Measurements from ENCODE around the gene ITGA5. TPM values are rescaled to one million over a fixed set of nuclear protein-coding genes. Genes with fewer than 3 reads are reported as not detected.

Gene ITGA5
- total and polyA plus RNA-seq, 2 of the 13 experiments (the other 11 are each of a cell fraction or from before 2014, with no cell fraction given): 0.20 to 0.40 TPM

DNA sequence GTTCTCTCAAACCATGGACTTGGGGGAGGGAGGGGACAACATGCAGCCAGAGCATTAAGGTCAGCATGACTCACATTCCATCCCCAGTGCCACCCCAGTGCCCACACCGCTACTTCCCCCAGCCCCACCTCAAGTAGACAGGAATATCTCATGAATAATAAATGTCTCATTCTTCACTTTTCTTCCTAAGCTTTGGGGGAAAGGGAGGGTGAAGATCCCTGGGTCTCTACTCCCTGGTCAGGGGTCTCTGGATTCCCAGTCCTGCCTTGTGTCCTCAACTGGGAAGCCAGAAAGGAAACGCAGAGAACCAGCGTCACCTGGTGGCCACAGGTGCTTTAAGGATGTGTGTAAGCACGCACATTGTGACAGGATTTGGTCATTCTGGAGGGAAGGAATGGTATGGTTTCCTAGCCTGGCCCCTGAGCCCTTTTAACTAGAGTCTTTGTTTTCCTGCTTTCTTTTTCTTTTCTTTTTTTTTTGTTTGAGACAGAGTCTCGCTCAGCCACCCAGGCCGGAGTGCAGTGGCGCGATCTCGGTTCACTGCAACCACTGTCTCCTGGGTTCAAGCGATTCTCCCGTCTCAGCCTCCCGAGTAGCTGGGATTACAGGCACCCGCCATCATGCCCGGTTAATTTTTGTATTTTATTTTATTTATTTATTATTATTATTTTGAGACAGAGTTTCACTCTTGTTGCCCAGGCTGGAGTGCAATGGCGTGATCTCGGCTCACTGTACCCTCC, 58.2 kb downstream of the ITGA5 start (continued):
- TF ChIP-seq, protein P1, sequence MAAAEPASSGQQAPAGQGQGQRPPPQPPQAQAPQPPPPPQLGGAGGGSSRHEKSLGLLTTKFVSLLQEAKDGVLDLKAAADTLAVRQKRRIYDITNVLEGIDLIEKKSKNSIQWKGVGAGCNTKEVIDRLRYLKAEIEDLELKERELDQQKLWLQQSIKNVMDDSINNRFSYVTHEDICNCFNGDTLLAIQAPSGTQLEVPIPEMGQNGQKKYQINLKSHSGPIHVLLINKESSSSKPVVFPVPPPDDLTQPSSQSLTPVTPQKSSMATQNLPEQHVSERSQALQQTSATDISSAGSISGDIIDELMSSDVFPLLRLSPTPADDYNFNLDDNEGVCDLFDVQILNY (CRISPR knock-in tag; conservative IDR thresholded peaks at IDR 0.05): no peak
- TF ChIP-seq XBP1 (CRISPR knock-in tag; IDR thresholded peaks at IDR 0.05): no peak
- TF ChIP-seq, protein P2, sequence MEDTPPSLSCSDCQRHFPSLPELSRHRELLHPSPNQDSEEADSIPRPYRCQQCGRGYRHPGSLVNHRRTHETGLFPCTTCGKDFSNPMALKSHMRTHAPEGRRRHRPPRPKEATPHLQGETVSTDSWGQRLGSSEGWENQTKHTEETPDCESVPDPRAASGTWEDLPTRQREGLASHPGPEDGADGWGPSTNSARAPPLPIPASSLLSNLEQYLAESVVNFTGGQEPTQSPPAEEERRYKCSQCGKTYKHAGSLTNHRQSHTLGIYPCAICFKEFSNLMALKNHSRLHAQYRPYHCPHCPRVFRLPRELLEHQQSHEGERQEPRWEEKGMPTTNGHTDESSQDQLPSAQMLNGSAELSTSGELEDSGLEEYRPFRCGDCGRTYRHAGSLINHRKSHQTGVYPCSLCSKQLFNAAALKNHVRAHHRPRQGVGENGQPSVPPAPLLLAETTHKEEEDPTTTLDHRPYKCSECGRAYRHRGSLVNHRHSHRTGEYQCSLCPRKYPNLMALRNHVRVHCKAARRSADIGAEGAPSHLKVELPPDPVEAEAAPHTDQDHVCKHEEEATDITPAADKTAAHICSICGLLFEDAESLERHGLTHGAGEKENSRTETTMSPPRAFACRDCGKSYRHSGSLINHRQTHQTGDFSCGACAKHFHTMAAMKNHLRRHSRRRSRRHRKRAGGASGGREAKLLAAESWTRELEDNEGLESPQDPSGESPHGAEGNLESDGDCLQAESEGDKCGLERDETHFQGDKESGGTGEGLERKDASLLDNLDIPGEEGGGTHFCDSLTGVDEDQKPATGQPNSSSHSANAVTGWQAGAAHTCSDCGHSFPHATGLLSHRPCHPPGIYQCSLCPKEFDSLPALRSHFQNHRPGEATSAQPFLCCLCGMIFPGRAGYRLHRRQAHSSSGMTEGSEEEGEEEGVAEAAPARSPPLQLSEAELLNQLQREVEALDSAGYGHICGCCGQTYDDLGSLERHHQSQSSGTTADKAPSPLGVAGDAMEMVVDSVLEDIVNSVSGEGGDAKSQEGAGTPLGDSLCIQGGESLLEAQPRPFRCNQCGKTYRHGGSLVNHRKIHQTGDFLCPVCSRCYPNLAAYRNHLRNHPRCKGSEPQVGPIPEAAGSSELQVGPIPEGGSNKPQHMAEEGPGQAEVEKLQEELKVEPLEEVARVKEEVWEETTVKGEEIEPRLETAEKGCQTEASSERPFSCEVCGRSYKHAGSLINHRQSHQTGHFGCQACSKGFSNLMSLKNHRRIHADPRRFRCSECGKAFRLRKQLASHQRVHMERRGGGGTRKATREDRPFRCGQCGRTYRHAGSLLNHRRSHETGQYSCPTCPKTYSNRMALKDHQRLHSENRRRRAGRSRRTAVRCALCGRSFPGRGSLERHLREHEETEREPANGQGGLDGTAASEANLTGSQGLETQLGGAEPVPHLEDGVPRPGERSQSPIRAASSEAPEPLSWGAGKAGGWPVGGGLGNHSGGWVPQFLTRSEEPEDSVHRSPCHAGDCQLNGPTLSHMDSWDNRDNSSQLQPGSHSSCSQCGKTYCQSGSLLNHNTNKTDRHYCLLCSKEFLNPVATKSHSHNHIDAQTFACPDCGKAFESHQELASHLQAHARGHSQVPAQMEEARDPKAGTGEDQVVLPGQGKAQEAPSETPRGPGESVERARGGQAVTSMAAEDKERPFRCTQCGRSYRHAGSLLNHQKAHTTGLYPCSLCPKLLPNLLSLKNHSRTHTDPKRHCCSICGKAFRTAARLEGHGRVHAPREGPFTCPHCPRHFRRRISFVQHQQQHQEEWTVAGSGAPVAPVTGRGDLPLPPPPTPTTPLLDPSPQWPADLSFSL (CRISPR knock-in tag; IDR thresholded peaks at IDR 0.05): no peak
- TF ChIP-seq SP5 (CRISPR knock-in tag; IDR thresholded peaks at IDR 0.05; ENCODE audit: borderline replicate concordance, low read depth): no peak
- TF ChIP-seq MLLT10 (CRISPR knock-in tag; IDR thresholded peaks at IDR 0.05): no peak
- TF ChIP-seq, protein P3, sequence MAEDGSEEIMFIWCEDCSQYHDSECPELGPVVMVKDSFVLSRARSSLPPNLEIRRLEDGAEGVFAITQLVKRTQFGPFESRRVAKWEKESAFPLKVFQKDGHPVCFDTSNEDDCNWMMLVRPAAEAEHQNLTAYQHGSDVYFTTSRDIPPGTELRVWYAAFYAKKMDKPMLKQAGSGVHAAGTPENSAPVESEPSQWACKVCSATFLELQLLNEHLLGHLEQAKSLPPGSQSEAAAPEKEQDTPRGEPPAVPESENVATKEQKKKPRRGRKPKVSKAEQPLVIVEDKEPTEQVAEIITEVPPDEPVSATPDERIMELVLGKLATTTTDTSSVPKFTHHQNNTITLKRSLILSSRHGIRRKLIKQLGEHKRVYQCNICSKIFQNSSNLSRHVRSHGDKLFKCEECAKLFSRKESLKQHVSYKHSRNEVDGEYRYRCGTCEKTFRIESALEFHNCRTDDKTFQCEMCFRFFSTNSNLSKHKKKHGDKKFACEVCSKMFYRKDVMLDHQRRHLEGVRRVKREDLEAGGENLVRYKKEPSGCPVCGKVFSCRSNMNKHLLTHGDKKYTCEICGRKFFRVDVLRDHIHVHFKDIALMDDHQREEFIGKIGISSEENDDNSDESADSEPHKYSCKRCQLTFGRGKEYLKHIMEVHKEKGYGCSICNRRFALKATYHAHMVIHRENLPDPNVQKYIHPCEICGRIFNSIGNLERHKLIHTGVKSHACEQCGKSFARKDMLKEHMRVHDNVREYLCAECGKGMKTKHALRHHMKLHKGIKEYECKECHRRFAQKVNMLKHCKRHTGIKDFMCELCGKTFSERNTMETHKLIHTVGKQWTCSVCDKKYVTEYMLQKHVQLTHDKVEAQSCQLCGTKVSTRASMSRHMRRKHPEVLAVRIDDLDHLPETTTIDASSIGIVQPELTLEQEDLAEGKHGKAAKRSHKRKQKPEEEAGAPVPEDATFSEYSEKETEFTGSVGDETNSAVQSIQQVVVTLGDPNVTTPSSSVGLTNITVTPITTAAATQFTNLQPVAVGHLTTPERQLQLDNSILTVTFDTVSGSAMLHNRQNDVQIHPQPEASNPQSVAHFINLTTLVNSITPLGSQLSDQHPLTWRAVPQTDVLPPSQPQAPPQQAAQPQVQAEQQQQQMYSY (CRISPR knock-in tag; IDR thresholded peaks at IDR 0.05): no peak
- TF ChIP-seq, protein P4, sequence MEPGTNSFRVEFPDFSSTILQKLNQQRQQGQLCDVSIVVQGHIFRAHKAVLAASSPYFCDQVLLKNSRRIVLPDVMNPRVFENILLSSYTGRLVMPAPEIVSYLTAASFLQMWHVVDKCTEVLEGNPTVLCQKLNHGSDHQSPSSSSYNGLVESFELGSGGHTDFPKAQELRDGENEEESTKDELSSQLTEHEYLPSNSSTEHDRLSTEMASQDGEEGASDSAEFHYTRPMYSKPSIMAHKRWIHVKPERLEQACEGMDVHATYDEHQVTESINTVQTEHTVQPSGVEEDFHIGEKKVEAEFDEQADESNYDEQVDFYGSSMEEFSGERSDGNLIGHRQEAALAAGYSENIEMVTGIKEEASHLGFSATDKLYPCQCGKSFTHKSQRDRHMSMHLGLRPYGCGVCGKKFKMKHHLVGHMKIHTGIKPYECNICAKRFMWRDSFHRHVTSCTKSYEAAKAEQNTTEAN (CRISPR knock-in tag; conservative IDR thresholded peaks at IDR 0.05): 0 out of 2 replicates have a peak, but pooled peaks have one; percentile 36
- no peak for TF ChIP-seq SMARCE1 (IDR thresholded peaks at IDR 0.05; ENCODE audit: borderline replicate concordance)
- TF ChIP-seq YEATS2 (CRISPR knock-in tag; IDR thresholded peaks at IDR 0.05; ENCODE audit: borderline replicate concordance): no peak
- peak; percentile 39; the same call in 1 of the 2 replicates for TF ChIP-seq SP4 (CRISPR knock-in tag; IDR thresholded peaks at IDR 0.05)
- TF ChIP-seq YEATS4 (CRISPR knock-in tag; IDR thresholded peaks at IDR 0.05; ENCODE audit: borderline replicate concordance): no peak
- TF ChIP-seq, protein P5, sequence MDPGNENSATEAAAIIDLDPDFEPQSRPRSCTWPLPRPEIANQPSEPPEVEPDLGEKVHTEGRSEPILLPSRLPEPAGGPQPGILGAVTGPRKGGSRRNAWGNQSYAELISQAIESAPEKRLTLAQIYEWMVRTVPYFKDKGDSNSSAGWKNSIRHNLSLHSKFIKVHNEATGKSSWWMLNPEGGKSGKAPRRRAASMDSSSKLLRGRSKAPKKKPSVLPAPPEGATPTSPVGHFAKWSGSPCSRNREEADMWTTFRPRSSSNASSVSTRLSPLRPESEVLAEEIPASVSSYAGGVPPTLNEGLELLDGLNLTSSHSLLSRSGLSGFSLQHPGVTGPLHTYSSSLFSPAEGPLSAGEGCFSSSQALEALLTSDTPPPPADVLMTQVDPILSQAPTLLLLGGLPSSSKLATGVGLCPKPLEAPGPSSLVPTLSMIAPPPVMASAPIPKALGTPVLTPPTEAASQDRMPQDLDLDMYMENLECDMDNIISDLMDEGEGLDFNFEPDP (CRISPR knock-in tag; conservative IDR thresholded peaks at IDR 0.05): no peak
- peak; percentile 65; the same call in 1 of the 2 replicates for TF ChIP-seq MYC (CRISPR knock-in tag; IDR thresholded peaks at IDR 0.05; ENCODE audit: borderline replicate concordance)
- no peak for TF ChIP-seq BHLHE40 (IDR thresholded peaks at IDR 0.05; ENCODE audit: low read length)
- no peak for TF ChIP-seq RFX3 (CRISPR knock-in tag; IDR thresholded peaks at IDR 0.05)
- TF ChIP-seq SMAD3 (CRISPR knock-in tag; IDR thresholded peaks at IDR 0.05): no peak
